Endothelial cell of umbilical vein (primary cell): ENCODE data around the gene PRKCZ. TPM values are rescaled to one million over a fixed set of nuclear protein-coding genes. Genes with fewer than 3 reads are reported as not detected.

Experiments used
- BruUV-seq: library from RNA; stranded (reverse); fragments of 400-500 nt; replicated peaks from 2 replicates; lab custom pipeline; 2021; lab: Mats Ljungman, UMichigan
- CTCF ChIA-PET: fragments of 300-600, 350-600 bp; sonication (Branson Sonifier 250); formaldehyde crosslinking; loops from one replicate; lab custom pipeline; 2021; ENCODE audit warnings: antibody characterized with exemption, inconsistent platforms; lab: Charles Lee
- POLR2A ChIA-PET: fragments of 300-600, 350-600 bp; sonication (Branson Sonifier 250); formaldehyde crosslinking; loops from one replicate; lab custom pipeline; 2021; ENCODE audit warnings: antibody characterized with exemption, inconsistent platforms; lab: Charles Lee
- DNase-seq: peaks from one replicate; pipeline ENCODE4 v3.0.0-alpha.2; 2011; ENCODE audit warnings: low read depth, low spot score
- FAIRE-seq: peaks from 2 replicates; lab custom pipeline; 2011; peaks lifted over from hg19 to GRCh38; lab: Jason Lieb, UNC
- H2AFZ ChIP-seq: 2 replicates; pipeline ENCODE4 v1.6.0; 2012; ENCODE audit warnings: low read depth, low read length, control low read depth, inconsistent platforms
- H3K27ac ChIP-seq: 2 replicates; pipeline ENCODE4 v1.5.1; 2011; ENCODE audit warnings: low read depth, mild to moderate bottlenecking, control low read depth, low read length, moderate library complexity; ENCODE audit not compliant: insufficient read depth
- H3K27me3 ChIP-seq, 2 experiments: 2 replicates each; pipeline versions ENCODE4 v1.6.0 to v1.6.1; 2011; ENCODE audit warnings: low read length in 2 of 2, mixed read lengths in 1 of 2; ENCODE audit not compliant: control insufficient read depth in 2 of 2, insufficient read depth in 2 of 2
- H3K36me3 ChIP-seq, 2 experiments: 2 replicates in 1 of 2; 3 replicates in 1 of 2; pipeline ENCODE4 v1.5.1; 2011; ENCODE audit warnings: low read length in 2 of 2, mild to moderate bottlenecking in 1 of 2, moderate library complexity in 1 of 2; ENCODE audit not compliant: control insufficient read depth in 2 of 2, insufficient read depth in 2 of 2; ENCODE audit errors: extremely low read depth in 1 of 2
- H3K4me1 ChIP-seq: 3 replicates; pipeline ENCODE4 v1.5.1; 2011; ENCODE audit warnings: mild to moderate bottlenecking, low read length; ENCODE audit not compliant: control insufficient read depth, insufficient read depth; ENCODE audit errors: extremely low read depth
- H3K4me2 ChIP-seq: 2 replicates; pipeline ENCODE4 v1.6.1; 2011; ENCODE audit warnings: low read length, control low read depth, mixed read lengths; ENCODE audit not compliant: insufficient read depth
- H3K4me3 ChIP-seq, 3 experiments: fragments of 200-600 bp in 1 of 3; sonication (generic), shearing (Covaris generic) in 1 of 3; replicated peaks in 1 of 3; 2 replicates each; pipeline ENCODE4 v1.5.1; 2011 to 2016; ENCODE audit warnings: control low read depth in 3 of 3, low read length in 3 of 3, mild to moderate bottlenecking in 2 of 3, inconsistent platforms in 1 of 3, low read depth in 1 of 3, moderate library complexity in 1 of 3; ENCODE audit not compliant: insufficient read depth in 1 of 3
- H3K79me2 ChIP-seq: 2 replicates; pipeline ENCODE4 v1.6.0; 2012; ENCODE audit warnings: low read length, inconsistent platforms; ENCODE audit not compliant: control insufficient read depth, insufficient read depth
- H3K9ac ChIP-seq: replicated peaks from 2 replicates; pipeline ENCODE3; 2011; ENCODE audit warnings: low read length, control low read depth; ENCODE audit not compliant: insufficient read depth; ENCODE audit errors: extremely low read depth
- H3K9me1 ChIP-seq: replicated peaks from 3 replicates; pipeline ENCODE4 v1.6.0; 2011; ENCODE audit warnings: mild to moderate bottlenecking, low read length; ENCODE audit not compliant: control insufficient read depth, insufficient read depth; ENCODE audit errors: extremely low read depth
- H3K9me3 ChIP-seq: replicated peaks from 2 replicates; pipeline ENCODE4 v1.5.1; 2012; ENCODE audit warnings: low read length, inconsistent platforms; ENCODE audit not compliant: control insufficient read depth, insufficient read depth
- H4K20me1 ChIP-seq: replicated peaks from 2 replicates; pipeline ENCODE3; 2011; ENCODE audit warnings: mild to moderate bottlenecking, low read length; ENCODE audit not compliant: control insufficient read depth, insufficient read depth; ENCODE audit errors: extremely low read depth
- CTCF ChIP-seq, 2 donors: IDR thresholded peaks; 1 replicate in 1 of 2; 2 replicates in 1 of 2; pipeline ENCODE4 v1.5.1; 2011; ENCODE audit warnings: low read length in 2 of 2, mild to moderate bottlenecking in 2 of 2, moderate library complexity in 2 of 2, control low read depth in 1 of 2, inconsistent platforms in 1 of 2, low read depth in 1 of 2; ENCODE audit not compliant: insufficient read depth in 1 of 2; ENCODE audit errors: extremely low read depth in 1 of 2
- EZH2 ChIP-seq: IDR thresholded peaks from 2 replicates; pipeline ENCODE4 v1.6.1; 2012; ENCODE audit warnings: borderline replicate concordance, low read depth, mild to moderate bottlenecking, moderate library complexity, low read length, inconsistent platforms; ENCODE audit not compliant: severe bottlenecking
- FOS ChIP-seq: IDR thresholded peaks from 2 replicates; pipeline ENCODE4 v1.6.1; 2011; ENCODE audit warnings: mild to moderate bottlenecking, low read length, moderate library complexity, borderline replicate concordance; ENCODE audit not compliant: insufficient read depth
- GATA2 ChIP-seq: IDR thresholded peaks from 2 replicates; pipeline ENCODE4 v1.7.0; 2011; ENCODE audit warnings: low read depth, mild to moderate bottlenecking, moderate library complexity, mixed read lengths, low read length; ENCODE audit not compliant: insufficient read length, insufficient read depth
- JUN ChIP-seq: IDR thresholded peaks from 2 replicates; pipeline ENCODE4 v1.6.1; 2011; ENCODE audit warnings: borderline replicate concordance, low read depth; ENCODE audit not compliant: insufficient read length, insufficient read depth
- MAX ChIP-seq: IDR thresholded peaks from 2 replicates; pipeline ENCODE4 v1.6.1; 2011; ENCODE audit not compliant: insufficient read depth, insufficient read length
- MYC ChIP-seq: IDR thresholded peaks from one replicate; pipeline ENCODE4 v1.6.1; 2011; ENCODE audit warnings: mild to moderate bottlenecking, low read depth, low read length
- POLR2A ChIP-seq: IDR thresholded peaks from 2 replicates; pipeline ENCODE4 v1.6.1; 2012; ENCODE audit warnings: low read depth, mild to moderate bottlenecking, control low read depth, low read length
- POLR2AphosphoS5 ChIP-seq: IDR thresholded peaks from 2 replicates; pipeline ENCODE4 v1.6.1; 2012; ENCODE audit warnings: low read depth, mild to moderate bottlenecking, control low read depth, low read length, moderate library complexity; ENCODE audit not compliant: insufficient read depth
- dilution Hi-C: fragments of 300-500 bp; cut with MboI; formaldehyde crosslinking; loops from one replicate; pipeline ENCODE4 v1.15.0; 2019; ENCODE audit warnings: low sequenced_read_pairs; ENCODE audit not compliant: extremely low pct_ligation_motif_present
- intact Hi-C: fragments of 100-400 bp; cut with micrococcal nuclease; formaldehyde crosslinking; loops from one replicate; pipeline ENCODE4 v1.10.0; 2022
- polyA plus RNA-seq, 4 experiments: library from polyadenylated mRNA; depleted of rRNA in 3 of 4; stranded (reverse) in 3 of 4; unstranded in 1 of 4; fragments of >200 nt; gene quantifications; 2 replicates each; pipeline versions ENCODE4 v1.2.1 to v1.2.3, GENCODE V29; 2011 to 2012; ENCODE audit warnings: missing spikeins in 1 of 4
- total RNA-seq: library from RNA; stranded (reverse); gene quantifications from 2 replicates; pipeline ENCODE4 v1.2.3, GENCODE V29; 2021

PRKCZ gene
- total and polyA plus RNA-seq, 2 donors (not counting 3 experiments of a cell fraction or from before 2014, with no cell fraction given): 0.22 to 1.7 TPM

- CTCF ChIA-PET: interaction anchor here (2.6 kb wide), 1 partner anchor 10 kb away, joined by 14 read pairs; no protein-coding TSS in a partner anchor
- H3K4me1 ChIP-seq: no peaks in the 10 kb centered on the region
- DNase-seq (no peak), FAIRE-seq (no peak)
- no peak for TF ChIP-seq POLR2A
- no peak overlapping the region for H3K9ac ChIP-seq
- POLR2A ChIA-PET: no interaction called here
- BruUV-seq: no TSS peak
- H3K4me3 ChIP-seq: no peak overlapping the region
- no peaks in the 10 kb centered on the region for H3K36me3 ChIP-seq
- no peaks in the 10 kb centered on the region for H3K27me3 ChIP-seq
- H3K9me3 ChIP-seq: no peaks in the 10 kb centered on the region
- no peak overlapping the region for H2AFZ ChIP-seq
- intact Hi-C loops: no loop called here
- no peaks in the 10 kb centered on the region for H3K9me1 ChIP-seq
- H3K27ac ChIP-seq: no peak overlapping the region
- H4K20me1 ChIP-seq: no peaks in the 10 kb centered on the region
- dilution Hi-C loops: no loop called here
- H3K4me2 ChIP-seq: no peak overlapping the region
- H3K79me2 ChIP-seq: no peaks in the 10 kb centered on the region
These were observed 134.3 kb downstream of the PRKCZ start for GRCh38 chr1:2184531-2184930.

GRCh38 chr1:2184934-2185333 is 134.7 kb downstream of the PRKCZ start:
- POLR2A ChIA-PET: no interaction called here
- BruUV-seq: no TSS peak
- H3K79me2 ChIP-seq: no peaks in the 10 kb centered on the region

More at GRCh38 chr1:2184934-2185333, 134.7 kb downstream of the PRKCZ start:
- FAIRE-seq (no peak), DNase-seq (no peak)
- H3K4me1 ChIP-seq: peaks cover 2% of the 10 kb centered on the region
- H3K27ac ChIP-seq: no peak overlapping the region
- H3K27me3 ChIP-seq: no peaks in the 10 kb centered on the region
- CTCF ChIA-PET: interaction anchor here (2.6 kb wide), 1 partner anchor 10 kb away, joined by 14 read pairs; no protein-coding TSS in a partner anchor
- H3K36me3 ChIP-seq: no peaks in the 10 kb centered on the region
- no peaks in the 10 kb centered on the region for H4K20me1 ChIP-seq
- no peak for TF ChIP-seq CTCF (IDR thresholded peaks at IDR 0.05; ENCODE audit: extremely low read depth in 1 of 2, insufficient read depth in 1 of 2, low read depth in 1 of 2, low read length in 2 of 2)
- no peak for TF ChIP-seq POLR2AphosphoS5
- no peak for TF ChIP-seq MAX
- TF ChIP-seq JUN: no peak
- TF ChIP-seq EZH2: no peak
- TF ChIP-seq GATA2: no peak
- no peak for TF ChIP-seq FOS
- TF ChIP-seq MYC: no peak
- no peak for TF ChIP-seq POLR2A
- no peak overlapping the region for H2AFZ ChIP-seq
- dilution Hi-C loops: no loop called here
- H3K9me3 ChIP-seq: no peaks in the 10 kb centered on the region
- H3K4me3 ChIP-seq: no peak overlapping the region
- no peaks in the 10 kb centered on the region for H3K9me1 ChIP-seq
- no peak overlapping the region for H3K4me2 ChIP-seq
- intact Hi-C loops: no loop called here
- no peak overlapping the region for H3K9ac ChIP-seq
